Spleen (tissue), 11 donors: ENCODE results near the gene INPP5D. TPM values are rescaled to one million over a fixed set of nuclear protein-coding genes. Genes with fewer than 3 reads are reported as not detected.
"Not testable (repeated sequence)": the region's sequence is repeated elsewhere in the genome, so short reads cannot be mapped to it uniquely, and the experiment has no call there.

Experiments used
- DNase-seq: peaks from one replicate; pipeline ENCODE4 v3.0.0-alpha.2; 2020
- H3K27ac ChIP-seq, 8 donors: fragments of 200-600 bp; sonication (generic) in 7 of 8; 1 replicate in 4 of 8; 2 replicates in 4 of 8; pipeline versions ENCODE4 v1.5.0 to v1.8.0; 2016 to 2021; ENCODE audit warnings: inconsistent platforms in 4 of 8, mild to moderate bottlenecking in 4 of 8, moderate library complexity in 1 of 8
- H3K27me3 ChIP-seq, 7 donors: fragments of 200-600 bp; sonication (generic) in 6 of 7; replicated peaks in 1 of 7; 1 replicate in 4 of 7; 2 replicates in 3 of 7; pipeline versions ENCODE4 v1.5.0 to v1.8.0; 2016 to 2021; ENCODE audit warnings: inconsistent platforms in 3 of 7, mild to moderate bottlenecking in 1 of 7
- H3K36me3 ChIP-seq, 6 donors: fragments of 200-600 bp; sonication (generic) in 5 of 6; 1 replicate in 4 of 6; 2 replicates in 2 of 6; pipeline versions ENCODE4 v1.5.0 to v1.8.0; 2016 to 2021; ENCODE audit warnings: inconsistent platforms in 2 of 6
- H3K4me1 ChIP-seq, 6 donors: fragments of 200-600 bp; sonication (generic) in 5 of 6; 1 replicate in 3 of 6; 2 replicates in 3 of 6; pipeline versions ENCODE4 v1.5.0 to v1.8.0; 2016 to 2021; ENCODE audit warnings: inconsistent platforms in 3 of 6
- H3K4me3 ChIP-seq, 8 donors: fragments of 200-600 bp; sonication (generic) in 7 of 8; 1 replicate in 4 of 8; 2 replicates in 4 of 8; pipeline versions ENCODE4 v1.5.0 to v1.8.0; 2016 to 2021; ENCODE audit warnings: inconsistent platforms in 4 of 8, mild to moderate bottlenecking in 4 of 8, moderate library complexity in 2 of 8
- H3K9me3 ChIP-seq, 8 donors: fragments of 200-600 bp; sonication (generic) in 7 of 8; 1 replicate in 4 of 8; 2 replicates in 4 of 8; pipeline versions ENCODE4 v1.5.0 to v1.8.0; 2016 to 2021; ENCODE audit warnings: inconsistent platforms in 4 of 8
- POLR2A ChIP-seq, 3 donors: fragments of 450-650 bp; IDR thresholded peaks; one replicate each; pipeline ENCODE4 v1.5.1; 2017; ENCODE audit warnings: antibody characterized with exemption in 3 of 3, mild to moderate bottlenecking in 1 of 3
- POLR2AphosphoS5 ChIP-seq, 3 donors: sonication (generic); formaldehyde crosslinking; IDR thresholded peaks; one replicate each; pipeline ENCODE4 v1.5.1; 2017; ENCODE audit warnings: antibody characterized with exemption in 3 of 3
- WGBS, 5 donors: extraction: QIAGEN DNeasy Blood & Tissue Kit in 3 of 5; methylation state at CpG; one replicate each; pipeline versions ENCODE4 v1.1.5 to v1.1.7; 2013 to 2018; 5-methylcytosine and 5-hydroxymethylcytosine counted together
- intact Hi-C: fragments of 100-400 bp; cut with DNase I; formaldehyde crosslinking; loops from one replicate; pipeline ENCODE4 v1.15.0; 2023; ENCODE audit warnings: low total_unique reads
- polyA plus RNA-seq, 3 donors: library from polyadenylated mRNA; stranded (reverse); fragments of 200-250 nt; gene quantifications; one replicate each; pipeline ENCODE4 v1.2.1, GENCODE V29; 2013
- total RNA-seq, 7 donors: library from RNA; depleted of rRNA in 3 of 7; stranded (reverse); fragments of >200 nt in 3 of 7; fragmentation: NEBNext Ultra II Directional in 4 of 7; extraction: Animal tissue kit (Norgen Biotek cat#: 25700) in 4 of 7; gene quantifications; one replicate each; pipeline versions ENCODE4 v1.1.0 to v1.2.1, GENCODE V29; 2016 to 2021
- TF ChIP-seq, protein P1 (sequence below), 11 experiments: fragments of 200-600 bp in 7 of 11; fragments of 450-650 bp in 4 of 11; sonication (generic) in 4 of 11; IDR thresholded peaks in 8 of 11; conservative IDR thresholded peaks in 3 of 11; 1 replicate in 7 of 11; 2 replicates in 4 of 11; pipeline versions ENCODE4 v1.4.0 to v1.8.0; 2016 to 2021; ENCODE audit warnings: antibody characterized with exemption in 11 of 11, inconsistent platforms in 4 of 11, mild to moderate bottlenecking in 1 of 11
- donor health status: healthy with polysubstance abuse.
- donor health status: DM: no; HTN: no; CAD: no; lungs with moderate emphysema.
- donor health status: DM: no; HTN: no; CAD: no.
- donor health status: Bipolar disorder and iron deficiency.
- donor health status: healthy.
- donor health status: DM: no; HTN: no; CAD: no.
- donor health status: DM: yes; HTN: yes; CAD: no.

Gene INPP5D
- total and polyA plus RNA-seq, 10 donors: 71.1 to 246 (median 181) TPM

DNA sequence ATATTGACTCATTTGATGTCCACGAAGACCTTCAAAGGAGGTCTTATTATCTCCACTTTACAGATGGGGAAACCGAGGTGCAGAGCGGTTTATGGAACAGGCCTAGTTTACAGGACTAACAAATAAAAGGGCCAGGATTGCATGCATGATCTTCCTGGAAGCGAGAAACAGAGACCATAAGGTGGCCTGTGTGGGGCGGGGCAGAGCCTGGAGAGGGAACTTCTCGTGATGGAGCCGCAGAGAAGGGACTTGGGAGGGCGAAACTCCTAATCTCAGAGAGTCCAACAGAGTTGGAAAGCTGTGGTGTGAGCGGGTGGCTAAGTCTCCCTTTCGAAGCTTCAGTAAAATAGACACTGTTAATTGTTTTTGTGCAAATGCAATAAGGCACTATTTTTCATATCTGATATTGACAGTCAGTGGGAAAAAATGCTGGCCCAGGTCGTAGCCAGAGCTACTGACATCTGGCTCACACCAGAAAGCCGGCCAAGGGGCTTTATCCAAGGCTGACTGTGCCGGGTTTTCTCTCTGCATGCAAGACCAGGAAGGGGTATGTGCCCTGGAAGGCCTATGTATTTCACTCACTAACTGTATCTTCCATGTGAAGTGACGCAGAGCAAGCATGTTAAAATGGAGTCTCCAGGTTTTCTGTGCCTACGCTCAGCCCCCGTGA, 4.5 kb downstream of the INPP5D start:
- no peaks in the 10 kb centered on the region for H3K9me3 ChIP-seq
- DNase-seq: peak; percentile 77
- WGBS, 5 donors: 60 to 75% (median 72%) methylated on average over 15 to 16 of the region's 16 CpGs
- TF ChIP-seq, protein P1, sequence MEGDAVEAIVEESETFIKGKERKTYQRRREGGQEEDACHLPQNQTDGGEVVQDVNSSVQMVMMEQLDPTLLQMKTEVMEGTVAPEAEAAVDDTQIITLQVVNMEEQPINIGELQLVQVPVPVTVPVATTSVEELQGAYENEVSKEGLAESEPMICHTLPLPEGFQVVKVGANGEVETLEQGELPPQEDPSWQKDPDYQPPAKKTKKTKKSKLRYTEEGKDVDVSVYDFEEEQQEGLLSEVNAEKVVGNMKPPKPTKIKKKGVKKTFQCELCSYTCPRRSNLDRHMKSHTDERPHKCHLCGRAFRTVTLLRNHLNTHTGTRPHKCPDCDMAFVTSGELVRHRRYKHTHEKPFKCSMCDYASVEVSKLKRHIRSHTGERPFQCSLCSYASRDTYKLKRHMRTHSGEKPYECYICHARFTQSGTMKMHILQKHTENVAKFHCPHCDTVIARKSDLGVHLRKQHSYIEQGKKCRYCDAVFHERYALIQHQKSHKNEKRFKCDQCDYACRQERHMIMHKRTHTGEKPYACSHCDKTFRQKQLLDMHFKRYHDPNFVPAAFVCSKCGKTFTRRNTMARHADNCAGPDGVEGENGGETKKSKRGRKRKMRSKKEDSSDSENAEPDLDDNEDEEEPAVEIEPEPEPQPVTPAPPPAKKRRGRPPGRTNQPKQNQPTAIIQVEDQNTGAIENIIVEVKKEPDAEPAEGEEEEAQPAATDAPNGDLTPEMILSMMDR (IDR thresholded peaks at IDR 0.05 in 8 of 11, conservative IDR thresholded peaks at IDR 0.05 in 3 of 11): no peak
- TF ChIP-seq POLR2A (IDR thresholded peaks at IDR 0.05) (no peak), POLR2AphosphoS5 (IDR thresholded peaks at IDR 0.05) (no peak)
- intact Hi-C loops: loop anchor here (10.0 kb wide), 1 partner anchor 60 kb away; no protein-coding TSS in a partner anchor
- peaks cover 0 to 75% (median 21%) of the 10 kb centered on the region in 6 donors for H3K36me3 ChIP-seq
- H3K4me1 ChIP-seq: peaks cover 54 to 100% (median 89%) of the 10 kb centered on the region in 6 donors
- H3K4me3 ChIP-seq: peak overlapping the region in 5 of 8 donors; percentile 74 to 98 (median 85)
- peak overlapping the region in 7 of 8 donors; percentile 6 to 97 (median 94) for H3K27ac ChIP-seq
- no peaks in the 10 kb centered on the region for H3K27me3 ChIP-seq

DNA sequence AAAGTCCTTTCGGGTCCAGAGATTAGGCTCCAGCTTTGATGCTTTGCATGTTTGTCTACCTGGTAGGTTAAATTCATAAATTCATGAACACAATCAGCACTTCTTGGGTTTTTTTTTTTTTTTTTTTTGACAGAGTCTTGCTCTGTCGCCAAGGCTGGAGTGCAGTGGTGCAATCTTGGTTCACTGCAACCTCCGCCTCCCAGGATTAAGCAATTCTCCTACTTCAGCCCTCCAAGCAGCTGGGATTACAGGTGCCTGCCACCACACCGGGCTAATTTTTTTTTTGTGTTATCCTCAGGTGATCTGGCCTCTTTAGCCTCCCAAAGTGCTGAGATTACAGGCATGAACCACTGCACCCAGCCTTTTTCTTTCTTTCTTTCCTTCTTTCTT, 5.1 kb downstream of the INPP5D start:
- intact Hi-C loops: loop anchor here (10.0 kb wide), 1 partner anchor 60 kb away; no protein-coding TSS in a partner anchor
- not testable (repeated sequence) for H3K27me3 ChIP-seq, H3K9me3 ChIP-seq
- peak; percentile 33 for DNase-seq
- H3K27ac ChIP-seq: peak overlapping the region in 6 of 8 donors; percentile 6 to 97 (median 92)
- peaks cover 57 to 100% (median 87%) of the 10 kb centered on the region in 6 donors for H3K4me1 ChIP-seq
- WGBS, 5 donors: 55 to 81% (median 76%) methylated on average over 4 of the region's 4 CpGs
- H3K36me3 ChIP-seq: peaks cover 0 to 75% (median 21%) of the 10 kb centered on the region in 6 donors
- peak overlapping the region in 1 of 8 donors; percentile 85 for H3K4me3 ChIP-seq

DNA sequence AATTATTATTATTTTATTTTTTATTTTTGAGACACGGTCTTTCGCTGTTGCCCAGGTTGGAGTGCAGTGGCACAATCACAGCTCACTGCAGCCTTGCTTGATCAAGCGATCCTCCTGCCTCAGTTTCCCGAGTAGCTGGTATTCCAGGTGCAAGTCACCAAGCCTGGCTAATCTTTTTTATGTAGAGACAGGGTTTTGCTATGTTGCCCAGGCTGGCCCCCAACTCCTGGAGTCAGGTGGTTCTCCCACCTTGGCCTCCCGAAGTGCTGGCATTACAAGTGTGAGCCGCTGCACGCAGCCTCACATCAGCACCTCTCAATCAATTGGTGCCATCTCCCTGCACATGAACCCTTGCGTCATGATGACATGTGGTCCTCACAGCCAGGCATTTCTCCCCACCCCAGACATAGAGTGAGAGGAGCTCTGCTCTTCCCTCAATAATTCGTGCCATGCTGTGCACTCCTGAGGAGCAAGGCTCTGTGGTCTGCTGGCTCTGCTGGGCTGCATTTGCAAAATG, 5.9 kb downstream of the INPP5D start:
- Histone ChIP-seq H3K4me3 (no peak overlapping the region), H3K4me1 (peaks cover 54 to 100% (median 93%) of the 10 kb centered on the region in 6 donors), H3K9me3 (no peaks in the 10 kb centered on the region), H3K27ac (peak overlapping the region in 3 of 8 donors; percentile 55 to 97 (median 89)), H3K27me3 (no peaks in the 10 kb centered on the region), H3K36me3 (peaks cover 0 to 81% (median 22%) of the 10 kb centered on the region in 6 donors)
- WGBS, 5 donors: 87 to 95% (median 91%) methylated on average over 9 of the region's 9 CpGs
- peak in 1 of 3 donors; percentile 26 for TF ChIP-seq POLR2AphosphoS5 (IDR thresholded peaks at IDR 0.05)
- TF ChIP-seq, protein P1 (IDR thresholded peaks at IDR 0.05 in 8 of 11, conservative IDR thresholded peaks at IDR 0.05 in 3 of 11): no peak
- intact Hi-C loops: loop anchor here (10.0 kb wide), 1 partner anchor 59 kb away; no protein-coding TSS in a partner anchor
- DNase-seq: peak; percentile 59

DNA sequence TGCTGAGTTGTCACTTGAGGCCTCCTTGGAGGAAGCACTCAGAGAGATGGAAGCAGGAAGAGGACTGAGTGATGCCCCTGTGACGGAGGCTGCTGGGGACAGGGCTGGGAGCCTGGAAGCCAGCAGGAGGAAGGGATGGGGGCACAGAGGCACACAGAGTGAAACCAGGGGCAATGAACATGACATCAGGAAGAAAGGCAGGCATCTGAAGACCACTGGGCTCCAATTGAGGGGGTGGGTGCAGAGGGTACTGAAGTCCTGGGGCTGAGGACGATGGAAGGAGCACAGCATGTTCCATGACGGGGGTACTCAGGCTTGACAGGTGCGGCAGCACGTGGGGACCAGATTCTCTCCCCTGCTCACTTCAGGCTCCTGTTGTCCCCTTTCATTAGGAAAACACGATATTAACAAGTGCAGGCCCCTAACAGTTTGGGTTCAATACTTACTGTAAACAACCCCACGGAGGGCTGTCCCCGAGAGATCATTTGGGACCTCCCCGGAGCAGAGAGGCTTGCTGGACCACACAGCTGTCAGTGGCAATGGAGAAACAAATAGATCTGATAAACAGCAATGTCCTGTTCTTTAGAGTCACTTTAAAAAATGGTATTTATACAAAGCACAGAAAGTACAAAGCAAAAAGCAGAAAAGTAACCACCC, 8.7 kb downstream of the INPP5D start:
- peaks cover 0 to 9% (median 3%) of the 10 kb centered on the region in 8 donors for H3K9me3 ChIP-seq
- no peak for TF ChIP-seq POLR2A (IDR thresholded peaks at IDR 0.05)
- TF ChIP-seq POLR2AphosphoS5 (IDR thresholded peaks at IDR 0.05): peak; percentile 17 to 62 (median 57)
- TF ChIP-seq, protein P1 (IDR thresholded peaks at IDR 0.05 in 8 of 11, conservative IDR thresholded peaks at IDR 0.05 in 3 of 11): no peak
- peak overlapping the region in 2 of 8 donors; percentile 4 to 42 for H3K4me3 ChIP-seq
- H3K4me1 ChIP-seq: peaks cover 42 to 100% (median 92%) of the 10 kb centered on the region in 6 donors
- peak; percentile 72 for DNase-seq
- H3K36me3 ChIP-seq: peaks cover 0 to 87% (median 32%) of the 10 kb centered on the region in 6 donors
- peak overlapping the region in 4 of 8 donors; percentile 62 to 96 (median 70) for H3K27ac ChIP-seq
- intact Hi-C loops: loop anchor here (10.0 kb wide), 1 partner anchor 56 kb away; no protein-coding TSS in a partner anchor
- WGBS, 5 donors: 61 to 71% (median 68%) methylated on average over 9 of the region's 9 CpGs
- no peaks in the 10 kb centered on the region for H3K27me3 ChIP-seq
